GM23248 (cell line): ENCODE measurements around the gene SLC25A1.

Source experiments
- EZH2 ChIP-seq: fragments of 200-600 bp; sonication (generic); IDR thresholded peaks from 2 replicates; pipeline ENCODE4 v1.6.1; 2018; ENCODE audit warnings: antibody characterized with exemption, mild to moderate bottlenecking; ENCODE audit not compliant: insufficient read depth, poor library complexity, severe bottlenecking
- EZH2phosphoT487 ChIP-seq: fragments of 200-600 bp; sonication (generic); IDR thresholded peaks from 2 replicates; pipeline ENCODE4 v1.6.1; 2018; ENCODE audit warnings: antibody characterized with exemption, moderate library complexity, mild to moderate bottlenecking, low read depth; ENCODE audit not compliant: insufficient read depth

- TF ChIP-seq EZH2: no peak
- no peak for TF ChIP-seq EZH2phosphoT487
These were observed 40.9 kb downstream of the SLC25A1 start for GRCh38 chr22:19137384-19138216.
